ENCODE results near the gene ADORA2A.
"Not testable (repeated sequence)": the region's sequence is repeated elsewhere in the genome, so short reads cannot be mapped to it uniquely, and the experiment has no call there.

The ADORA2A gene

GRCh38 chr22:24455751-24456426, 28.5 kb downstream of the ADORA2A start:
- DNase-seq = no peak

DNA sequence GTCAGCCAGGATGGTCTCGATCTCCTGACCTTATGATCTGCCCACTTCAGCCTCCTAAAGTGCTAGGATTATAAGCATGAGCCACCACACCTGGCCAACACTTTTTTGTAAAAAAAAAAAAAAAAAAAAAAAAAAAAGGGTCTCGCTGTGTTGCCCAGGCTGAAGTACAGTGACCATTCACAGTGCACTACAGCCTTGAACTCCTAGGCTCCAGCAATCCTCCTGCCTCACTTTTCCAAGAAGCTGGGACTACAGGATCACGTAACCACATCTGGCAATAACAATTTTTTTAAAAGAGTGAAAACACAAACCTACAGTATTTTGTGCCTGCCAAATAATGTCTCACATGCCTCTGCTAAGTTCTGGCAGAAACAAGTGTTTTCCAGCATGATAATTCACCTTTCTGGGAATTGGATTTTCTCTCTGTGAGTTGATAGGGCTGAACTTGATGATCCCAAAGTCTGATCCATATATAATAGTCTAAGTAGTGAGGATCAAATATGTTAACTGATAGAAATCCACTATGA, 30.6 kb downstream of the ADORA2A start:
- DNase-seq = no peak

DNA sequence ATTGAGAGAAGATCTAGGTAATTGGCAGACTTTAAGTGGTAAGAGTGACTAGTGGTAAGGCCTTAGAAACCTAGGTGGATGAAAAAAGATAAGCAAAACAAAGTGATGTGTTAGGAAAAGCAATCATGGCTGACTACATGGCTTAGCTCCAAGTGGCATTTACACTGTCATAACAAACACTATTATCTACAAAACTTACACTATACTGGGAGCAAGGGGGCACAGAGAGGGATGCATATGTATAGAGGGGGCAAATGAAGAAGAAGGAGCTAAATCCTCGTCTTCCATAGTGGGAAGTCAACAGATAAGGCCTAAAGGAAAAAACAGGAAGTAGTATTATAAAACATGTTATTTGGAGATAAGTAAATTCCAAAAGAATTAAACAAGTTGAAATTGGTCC, 32.5 kb downstream of the ADORA2A start:
- no peak for DNase-seq

DNA sequence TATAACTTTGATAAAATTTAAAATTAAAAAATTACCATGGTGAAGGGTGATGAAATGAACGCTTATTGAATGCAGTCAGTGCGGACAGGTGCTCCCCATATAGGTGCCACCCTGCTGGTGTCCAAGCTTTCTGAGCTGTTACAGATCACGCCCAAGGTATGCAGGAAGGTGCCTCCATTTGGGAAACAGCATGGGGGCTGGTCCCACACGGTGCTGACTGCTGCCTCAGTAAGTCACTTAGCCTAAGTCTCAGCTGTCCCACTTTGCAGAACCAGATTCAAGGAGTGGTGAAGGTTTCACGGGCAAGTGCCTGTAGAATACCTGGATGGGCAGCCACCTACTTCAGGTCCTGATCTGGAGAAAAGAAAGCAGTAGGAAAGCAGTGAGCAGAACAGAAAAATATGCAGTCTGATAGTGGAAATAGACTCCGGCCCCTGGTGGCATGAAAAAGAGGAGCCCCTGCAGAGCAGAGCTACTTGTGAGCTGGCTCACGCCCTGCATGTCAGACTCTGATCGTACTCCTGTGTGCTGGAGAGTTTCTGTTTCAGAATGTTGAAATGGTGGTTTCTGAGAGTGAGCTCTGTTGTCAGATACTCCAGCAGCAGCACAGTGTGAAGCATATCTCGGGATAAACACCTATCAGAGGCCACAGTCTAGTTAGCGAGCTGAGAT, 33.2 kb downstream of the ADORA2A start:
- no peak for DNase-seq

DNA sequence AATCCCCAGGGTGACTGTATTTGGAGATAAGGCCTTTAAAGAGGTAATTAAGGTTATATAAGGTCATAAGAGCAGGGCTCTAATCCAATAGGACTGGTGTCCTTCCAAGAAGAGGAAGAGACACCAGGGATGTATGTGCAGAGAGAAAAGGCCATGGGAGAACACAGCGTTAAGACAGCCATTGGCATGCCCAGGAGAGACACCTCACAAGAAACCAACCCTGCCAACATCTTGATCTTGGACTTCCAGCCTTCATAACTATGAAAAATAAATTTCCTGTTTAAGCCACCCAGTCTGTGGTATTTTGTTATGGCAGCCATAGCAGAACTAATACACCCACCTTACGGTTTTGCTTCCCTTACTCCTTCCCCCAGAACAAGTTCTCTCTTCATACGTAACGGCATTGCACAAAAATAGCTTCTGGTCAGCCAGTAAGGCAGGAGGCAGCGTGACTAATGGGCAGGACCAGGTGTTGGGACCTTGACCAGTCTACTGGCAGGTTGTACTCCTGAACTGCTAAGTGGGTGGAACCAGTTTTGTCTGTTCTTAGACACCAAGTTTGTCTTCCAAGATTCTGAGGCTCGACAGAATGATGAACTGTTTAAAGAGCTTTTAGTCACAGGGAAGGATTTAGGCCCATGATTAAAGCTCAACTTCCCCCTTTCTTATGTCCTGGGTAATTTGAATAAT, 35.8 kb downstream of the ADORA2A start:
- no peak for DNase-seq

- DNase-seq = no peak
These were observed 38.2 kb downstream of the ADORA2A start for GRCh38 chr22:24465566-24465965.

DNA sequence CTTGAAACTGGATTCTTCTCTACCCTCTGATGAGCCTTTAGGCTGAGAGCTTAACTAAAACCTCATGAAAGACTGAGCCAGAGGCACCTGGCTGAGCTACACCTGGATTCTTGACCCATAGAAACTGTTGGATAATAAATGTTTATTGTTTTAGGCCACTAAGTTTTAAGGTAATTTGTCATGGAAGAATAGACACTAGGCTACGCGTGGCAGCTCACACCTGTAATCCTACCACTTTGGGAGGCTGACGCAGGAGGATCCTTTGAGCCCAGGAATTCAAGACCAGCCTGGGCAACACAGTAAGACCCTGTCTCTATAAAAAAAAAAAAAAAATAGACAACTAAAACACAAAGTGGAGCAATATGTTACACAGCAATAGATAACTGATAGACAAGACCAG, 38.6 kb downstream of the ADORA2A start:
- DNase-seq = no peak

DNA sequence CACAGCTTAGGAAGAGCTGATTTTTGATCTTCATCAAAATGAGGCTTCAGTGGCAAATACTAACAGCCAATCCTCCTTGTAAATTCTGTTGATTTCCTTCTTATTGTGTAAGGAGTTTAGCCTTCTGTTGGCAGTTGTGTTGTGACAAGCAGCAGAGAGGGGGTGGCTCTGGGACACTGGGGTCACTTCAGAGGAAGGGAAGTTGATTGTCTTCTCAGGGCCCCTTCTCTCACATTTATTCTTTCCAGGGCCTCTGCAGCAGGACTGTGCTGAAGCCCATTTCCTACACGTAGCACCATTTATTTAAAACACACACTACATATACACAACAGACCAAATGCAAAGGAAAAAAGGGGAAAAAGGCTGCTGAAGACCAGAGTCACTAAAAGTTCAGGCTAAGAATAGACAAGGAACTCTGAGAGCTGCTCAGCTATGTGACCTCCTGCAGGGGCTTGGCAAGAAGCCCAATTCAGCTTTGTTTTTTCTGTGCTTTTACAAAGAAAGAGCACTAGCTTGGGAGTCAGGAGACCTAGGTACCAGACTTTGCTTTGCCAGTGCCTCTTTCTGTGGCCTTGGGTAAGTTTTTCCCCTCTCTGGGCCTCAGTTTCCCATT, 39.4 kb downstream of the ADORA2A start:
- no peak for DNase-seq

DNA sequence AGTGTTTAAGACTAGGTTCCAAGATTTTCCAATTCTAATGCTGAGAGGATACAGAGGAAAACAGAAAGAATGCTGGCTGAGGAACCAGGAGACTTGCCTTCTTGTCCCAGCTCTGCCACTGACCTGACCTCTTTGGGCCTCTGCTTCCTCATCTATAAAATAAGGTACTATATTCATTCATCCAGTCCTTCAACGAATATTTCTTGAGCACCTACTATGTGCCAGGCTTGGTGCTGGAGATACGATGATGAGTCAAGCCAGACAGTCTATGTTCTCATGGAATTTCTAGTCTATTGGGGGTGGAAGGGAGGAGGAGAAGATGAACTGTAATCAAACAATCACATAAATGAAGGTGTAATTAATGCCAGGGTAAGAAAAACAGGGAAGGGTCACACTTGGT, 39.9 kb downstream of the ADORA2A start:
- no peak for DNase-seq

DNA sequence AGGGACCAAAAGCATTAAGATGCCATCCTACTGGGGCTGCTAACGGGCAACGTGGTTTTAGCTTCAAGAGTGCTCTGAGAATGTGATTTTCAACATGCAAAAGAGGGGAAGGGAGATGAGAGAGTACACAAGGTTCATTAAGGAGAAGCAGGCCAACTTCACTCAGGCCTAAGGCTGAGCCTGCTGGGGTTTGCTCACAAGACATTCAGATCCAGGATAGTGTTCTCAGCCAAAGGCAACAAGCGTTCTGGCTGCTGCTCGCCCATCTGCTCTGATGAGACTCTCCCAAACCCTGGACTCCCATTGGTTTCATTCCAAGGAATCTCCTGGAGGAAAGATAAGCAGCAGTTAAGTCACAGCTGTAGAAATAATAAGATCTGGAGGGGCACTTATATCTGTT, 44.2 kb downstream of the ADORA2A start:
- DNase-seq = no peak

- no peak for DNase-seq
These were observed 45.9 kb downstream of the ADORA2A start for GRCh38 chr22:24473284-24473683.

DNA sequence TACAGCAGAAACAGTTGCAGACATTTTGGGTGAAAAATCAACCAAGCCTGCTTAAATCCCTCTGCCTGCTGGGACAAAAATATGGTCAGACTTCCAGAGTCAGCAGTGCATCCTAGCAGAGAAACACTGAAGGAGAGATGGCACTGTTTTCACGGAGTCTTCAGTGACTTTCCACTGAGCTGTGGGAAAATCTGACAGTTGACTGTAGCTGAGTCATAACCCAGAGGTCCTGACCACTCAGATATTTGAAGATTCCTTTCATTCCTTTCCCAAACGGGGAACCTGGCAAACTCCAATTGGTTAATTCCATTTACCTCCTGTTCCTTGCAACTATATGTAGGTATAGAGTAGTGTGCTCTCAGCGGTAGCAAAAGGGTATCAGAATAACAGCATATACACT, 46.8 kb downstream of the ADORA2A start:
- DNase-seq = no peak

DNA sequence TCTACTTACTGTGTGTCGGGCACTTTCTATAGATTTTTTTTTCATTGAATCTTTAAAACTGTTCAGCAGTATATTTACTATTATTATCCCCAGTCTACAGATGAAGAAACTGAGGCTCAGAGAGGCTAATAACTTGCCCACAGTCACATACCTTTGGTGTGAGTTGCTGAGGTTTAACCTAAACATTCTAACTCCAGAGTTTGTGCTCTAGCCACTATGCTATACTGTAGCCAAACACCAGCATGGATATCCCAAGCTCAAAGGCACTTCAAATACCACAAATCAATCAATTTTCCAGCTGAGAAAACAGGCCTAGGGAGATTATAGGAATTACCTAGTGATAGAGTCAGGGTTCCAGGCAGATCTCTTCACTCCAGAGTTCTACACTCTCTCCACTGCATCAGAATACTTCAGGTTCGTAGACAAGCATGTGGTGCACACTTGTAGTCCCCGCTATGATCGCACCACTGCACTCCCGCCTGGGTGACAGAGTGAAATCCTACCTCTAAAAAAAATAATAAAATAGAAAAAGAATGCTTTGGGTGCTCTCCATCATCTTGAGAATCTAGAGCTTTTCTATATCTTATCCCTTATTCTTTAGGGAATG, 47.4 kb downstream of the ADORA2A start:
- no peak for DNase-seq

GRCh38 chr22:24481641-24482040, 54.2 kb downstream of the ADORA2A start:
- no peak for DNase-seq

DNA sequence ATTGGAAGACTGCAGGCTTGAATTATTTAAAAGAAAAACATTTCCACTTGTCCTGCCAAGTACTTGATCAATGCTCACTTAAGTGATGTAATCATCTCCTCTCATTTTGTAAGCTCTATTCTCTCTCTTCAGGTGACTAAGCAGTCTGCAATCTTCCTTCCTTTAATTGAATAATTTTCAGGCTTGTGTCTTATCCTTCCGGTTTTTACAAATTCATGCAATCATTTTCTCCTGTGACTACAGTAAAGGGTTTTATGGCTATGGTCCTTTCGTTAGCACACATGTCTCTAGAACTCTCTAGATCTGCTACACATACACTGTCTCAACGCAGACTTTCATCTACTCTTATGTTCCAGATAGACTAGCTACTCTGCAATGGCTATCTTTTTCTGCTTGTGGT, 55.2 kb downstream of the ADORA2A start:
- no peak for DNase-seq

DNA sequence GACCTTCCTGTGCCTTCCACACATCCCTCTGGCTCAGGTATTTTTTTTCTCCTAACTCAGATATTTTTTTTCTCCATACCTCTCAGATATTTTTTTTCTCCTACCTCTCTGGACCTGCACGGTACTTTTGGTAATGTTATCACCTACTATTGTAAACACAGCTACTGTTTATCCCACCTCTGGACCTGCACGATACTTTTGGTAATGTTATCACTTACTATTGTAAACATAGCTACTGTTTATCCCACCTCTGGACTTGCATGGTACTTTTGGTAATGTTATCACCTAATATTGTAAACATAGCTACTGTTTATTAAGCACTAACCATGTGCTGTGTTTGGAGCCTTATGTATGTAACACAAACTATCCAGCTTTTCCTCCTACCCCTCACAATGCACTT, 55.6 kb downstream of the ADORA2A start:
- DNase-seq = no peak

DNA sequence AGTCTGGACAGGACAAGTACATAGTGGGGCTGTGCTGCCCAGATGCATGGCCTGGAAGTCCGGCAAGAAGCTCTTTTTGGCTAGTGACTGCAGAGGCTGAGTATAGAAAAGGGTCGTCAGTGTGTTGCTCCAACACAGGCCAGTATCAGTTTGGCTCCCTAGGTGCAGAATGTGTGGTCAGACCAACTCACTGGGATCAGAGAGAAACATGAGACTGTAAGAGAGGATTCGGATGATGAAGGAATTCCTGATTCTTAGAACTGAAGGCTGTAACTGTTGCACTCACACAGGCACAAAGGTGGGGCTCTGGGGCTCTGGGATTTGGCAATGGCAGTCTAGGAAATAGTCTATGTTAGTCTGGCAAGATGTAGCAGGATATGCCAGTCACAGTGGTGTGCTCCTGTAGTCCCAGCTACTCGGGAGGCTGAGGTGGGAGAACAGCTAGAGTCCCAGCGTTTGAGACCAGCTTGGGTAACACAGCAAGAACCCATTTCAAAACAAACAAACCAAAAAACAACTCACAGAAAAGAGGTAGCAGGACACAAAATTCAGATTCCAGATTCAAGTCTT, 56.7 kb downstream of the ADORA2A start:
- DNase-seq = no peak

DNA sequence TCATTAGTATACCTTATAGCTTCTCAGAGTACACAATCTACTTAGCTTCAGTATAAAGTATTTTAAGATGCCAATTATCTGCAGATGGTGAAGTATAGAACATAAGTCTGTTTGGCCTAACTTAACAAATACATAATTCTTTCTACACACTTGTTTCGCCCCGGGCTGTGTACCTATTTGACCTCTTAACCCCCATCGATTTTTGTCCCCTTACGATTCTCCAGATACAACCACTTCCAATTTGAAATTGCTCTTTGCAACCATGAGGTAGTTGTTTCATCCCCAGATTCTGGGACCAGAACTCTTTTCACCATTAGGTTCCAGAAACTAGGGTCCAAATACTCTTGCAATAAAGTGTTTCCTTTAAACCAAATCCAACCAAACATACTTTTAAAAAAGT, 57.8 kb downstream of the ADORA2A start:
- no peak for DNase-seq

- DNase-seq = no peak
These were observed 58.2 kb downstream of the ADORA2A start for GRCh38 chr22:24485608-24486007.

GRCh38 chr22:24486501-24486921, 59.1 kb downstream of the ADORA2A start:
- DNase-seq = no peak

- DNase-seq = no peak
These were observed 61.6 kb downstream of the ADORA2A start for GRCh38 chr22:24489011-24489410.

GRCh38 chr22:24489434-24489833, 62.0 kb downstream of the ADORA2A start:
- DNase-seq = not testable (repeated sequence)
